ENCODE results near the gene EMC8. TPM values are rescaled to one million over a fixed set of nuclear protein-coding genes. Genes with fewer than 3 reads are reported as not detected.

The EMC8 gene
- total RNA-seq, 1 donor from 2014 or later: 21.9 TPM

DNA sequence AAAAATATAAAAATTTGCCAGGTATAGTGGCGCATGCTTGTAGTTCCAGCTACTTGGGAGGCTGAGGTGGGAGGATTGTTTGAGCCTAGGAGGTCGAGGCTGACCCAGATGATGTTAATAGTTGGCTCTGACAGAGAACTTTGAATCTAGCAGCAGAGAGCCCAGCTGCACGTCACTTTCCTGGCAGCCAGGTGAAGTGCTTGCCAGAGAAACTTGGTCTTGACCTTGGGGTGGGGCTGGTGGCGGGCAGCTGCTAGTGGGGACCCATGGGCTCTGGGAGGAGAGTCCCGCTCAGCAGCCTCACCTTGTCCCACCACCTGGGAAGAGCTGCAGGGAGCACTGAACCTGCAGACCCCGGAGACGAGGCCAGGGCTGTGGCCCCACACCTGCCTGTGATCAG, 45.4 kb downstream of the EMC8 start:
- ATAC-seq (peak in 1 of 2 donors; percentile 4), DNase-seq (no peak)
- Histone ChIP-seq H3K27me3 (ENCODE audit: low read depth) (peaks cover 5% of the 10 kb centered on the region), H3K27ac (no peak overlapping the region), H3K9me3 (no peaks in the 10 kb centered on the region), H3K4me1 (peaks cover 25% of the 10 kb centered on the region), H3K36me3 (no peaks in the 10 kb centered on the region), H3K4me3 (no peak overlapping the region)
- intact Hi-C loops (cut with DNase I): no loop called here
- TF ChIP-seq, protein P1, sequence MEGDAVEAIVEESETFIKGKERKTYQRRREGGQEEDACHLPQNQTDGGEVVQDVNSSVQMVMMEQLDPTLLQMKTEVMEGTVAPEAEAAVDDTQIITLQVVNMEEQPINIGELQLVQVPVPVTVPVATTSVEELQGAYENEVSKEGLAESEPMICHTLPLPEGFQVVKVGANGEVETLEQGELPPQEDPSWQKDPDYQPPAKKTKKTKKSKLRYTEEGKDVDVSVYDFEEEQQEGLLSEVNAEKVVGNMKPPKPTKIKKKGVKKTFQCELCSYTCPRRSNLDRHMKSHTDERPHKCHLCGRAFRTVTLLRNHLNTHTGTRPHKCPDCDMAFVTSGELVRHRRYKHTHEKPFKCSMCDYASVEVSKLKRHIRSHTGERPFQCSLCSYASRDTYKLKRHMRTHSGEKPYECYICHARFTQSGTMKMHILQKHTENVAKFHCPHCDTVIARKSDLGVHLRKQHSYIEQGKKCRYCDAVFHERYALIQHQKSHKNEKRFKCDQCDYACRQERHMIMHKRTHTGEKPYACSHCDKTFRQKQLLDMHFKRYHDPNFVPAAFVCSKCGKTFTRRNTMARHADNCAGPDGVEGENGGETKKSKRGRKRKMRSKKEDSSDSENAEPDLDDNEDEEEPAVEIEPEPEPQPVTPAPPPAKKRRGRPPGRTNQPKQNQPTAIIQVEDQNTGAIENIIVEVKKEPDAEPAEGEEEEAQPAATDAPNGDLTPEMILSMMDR (IDR thresholded peaks at IDR 0.05): no peak

DNA sequence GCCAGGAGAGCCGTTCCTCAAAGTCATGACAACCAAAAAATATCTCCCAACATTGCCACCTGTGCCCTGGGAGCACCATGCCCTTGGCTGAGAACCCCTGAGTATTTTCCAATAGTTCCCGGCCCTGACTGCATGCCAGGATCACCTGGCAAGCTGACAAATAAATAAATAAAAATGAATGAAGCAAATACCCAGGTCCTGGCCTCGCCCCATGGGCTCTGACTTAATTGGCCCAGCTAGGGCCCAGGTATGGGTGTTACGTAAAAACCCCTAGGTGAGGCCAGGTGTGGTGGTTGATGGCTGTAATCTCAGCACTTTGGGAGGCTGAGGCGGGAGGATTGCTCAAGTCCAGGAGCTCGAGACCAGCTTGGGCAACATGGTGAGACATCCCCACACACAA, 45.8 kb downstream of the EMC8 start:
- no peaks in the 10 kb centered on the region for H3K9me3 ChIP-seq
- H3K36me3 ChIP-seq: no peaks in the 10 kb centered on the region
- H3K27me3 ChIP-seq (ENCODE audit: low read depth): peaks cover 5% of the 10 kb centered on the region
- H3K4me1 ChIP-seq: peaks cover 25% of the 10 kb centered on the region
- no peak overlapping the region for H3K4me3 ChIP-seq
- H3K27ac ChIP-seq: no peak overlapping the region
- DNase-seq (no peak), ATAC-seq (peak in 1 of 2 donors; percentile 35)
- intact Hi-C loops (cut with DNase I): no loop called here
- TF ChIP-seq, protein P1 (IDR thresholded peaks at IDR 0.05): no peak

DNA sequence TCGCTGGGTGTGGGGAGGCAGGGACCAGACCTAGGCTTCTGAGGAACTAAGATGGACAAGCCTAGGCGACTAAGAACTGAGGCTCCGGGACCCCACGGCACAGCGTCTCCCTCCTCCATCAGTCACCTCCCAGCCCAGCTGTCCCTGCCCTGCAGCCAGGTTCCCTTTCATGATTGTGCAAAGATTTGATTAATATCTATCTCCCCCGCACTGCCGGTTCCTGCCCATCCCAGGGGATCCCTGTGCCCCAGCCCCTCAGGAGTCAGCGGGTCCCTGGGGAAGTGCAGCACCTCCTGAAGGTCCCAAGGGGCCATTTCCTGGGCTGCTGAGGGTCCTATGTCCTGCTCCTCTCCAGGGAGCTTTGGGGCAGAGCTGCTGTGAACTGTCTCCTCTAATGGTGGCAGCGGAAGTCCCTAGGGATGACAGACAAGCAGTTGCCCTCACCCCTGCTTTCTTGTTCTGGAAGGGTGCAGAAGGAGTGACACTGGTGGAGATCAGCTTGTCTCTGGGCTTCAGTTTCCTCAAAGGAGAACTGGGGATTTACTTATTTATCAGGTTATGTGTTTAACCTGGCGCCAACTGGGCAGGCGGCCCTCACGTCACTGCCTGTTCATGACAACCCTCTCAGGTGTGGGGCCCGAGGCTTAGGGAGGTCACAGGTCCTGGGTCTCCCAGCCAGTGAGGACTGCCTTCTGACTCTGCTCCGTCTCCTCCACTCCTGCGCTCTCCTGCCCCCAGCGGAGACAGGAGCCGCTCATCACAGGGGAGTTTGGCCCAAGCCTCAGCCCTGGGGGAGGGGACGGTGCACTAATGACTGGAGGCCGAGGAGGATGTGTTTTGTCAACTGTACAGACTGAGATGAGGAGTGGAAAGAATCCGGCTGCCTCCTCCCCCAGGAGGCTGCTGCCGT, 46.6 kb downstream of the EMC8 start:
- H3K4me1 ChIP-seq: peaks cover 25% of the 10 kb centered on the region
- no peaks in the 10 kb centered on the region for H3K9me3 ChIP-seq
- TF ChIP-seq, protein P1 (IDR thresholded peaks at IDR 0.05): no peak
- no peak overlapping the region for H3K27ac ChIP-seq
- H3K27me3 ChIP-seq (ENCODE audit: low read depth): peaks cover 5% of the 10 kb centered on the region
- H3K4me3 ChIP-seq: no peak overlapping the region
- intact Hi-C loops (cut with DNase I): no loop called here
- DNase-seq: no peak
- ATAC-seq: no peak
- H3K36me3 ChIP-seq: no peaks in the 10 kb centered on the region

DNA sequence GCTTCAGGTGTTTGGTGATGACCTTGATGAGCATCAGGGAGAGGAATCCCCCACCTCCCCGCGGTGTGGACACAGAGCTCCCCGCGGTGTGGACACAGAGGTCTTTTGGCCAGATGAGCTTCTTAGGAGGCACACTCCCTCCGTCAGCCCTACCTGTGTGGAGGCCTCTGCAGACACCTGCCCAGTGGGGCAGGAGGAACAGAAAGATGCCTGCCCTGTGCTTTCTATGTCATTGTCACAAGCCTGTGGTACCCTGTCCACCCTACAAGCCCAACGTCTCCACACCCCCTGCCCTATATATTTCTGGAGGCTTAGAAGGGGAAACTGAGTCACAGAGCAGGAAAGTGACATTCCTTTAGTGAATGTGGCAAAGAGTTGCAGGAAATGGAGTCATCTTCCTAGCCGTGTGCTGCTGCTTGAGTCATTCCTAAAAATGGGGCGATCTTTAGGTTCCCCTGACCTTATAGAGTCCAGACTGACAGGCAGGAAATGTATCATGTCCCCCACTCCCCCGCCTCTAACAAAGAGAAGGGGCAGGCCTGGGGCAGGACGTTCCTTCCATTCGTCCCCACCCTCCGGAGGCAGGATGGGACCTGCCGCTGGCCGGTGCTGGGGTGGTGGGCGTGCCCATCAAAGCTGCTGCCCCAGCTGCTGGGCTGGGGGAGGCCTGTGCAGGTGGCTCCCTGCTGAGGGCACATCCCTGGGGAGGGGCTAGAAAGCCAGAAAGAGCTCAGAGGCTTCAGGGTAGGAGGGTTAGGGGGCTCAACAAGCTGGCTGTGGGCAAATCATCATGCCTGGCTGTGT, 47.4 kb downstream of the EMC8 start:
- Histone ChIP-seq H3K4me1 (peaks cover 25% of the 10 kb centered on the region), H3K4me3 (no peak overlapping the region), H3K27ac (no peak overlapping the region), H3K36me3 (no peaks in the 10 kb centered on the region), H3K27me3 (ENCODE audit: low read depth) (peaks cover 5% of the 10 kb centered on the region), H3K9me3 (no peaks in the 10 kb centered on the region)
- no peak for DNase-seq
- TF ChIP-seq, protein P1 (IDR thresholded peaks at IDR 0.05): no peak
- intact Hi-C loops (cut with DNase I): no loop called here
- ATAC-seq: no peak

DNA sequence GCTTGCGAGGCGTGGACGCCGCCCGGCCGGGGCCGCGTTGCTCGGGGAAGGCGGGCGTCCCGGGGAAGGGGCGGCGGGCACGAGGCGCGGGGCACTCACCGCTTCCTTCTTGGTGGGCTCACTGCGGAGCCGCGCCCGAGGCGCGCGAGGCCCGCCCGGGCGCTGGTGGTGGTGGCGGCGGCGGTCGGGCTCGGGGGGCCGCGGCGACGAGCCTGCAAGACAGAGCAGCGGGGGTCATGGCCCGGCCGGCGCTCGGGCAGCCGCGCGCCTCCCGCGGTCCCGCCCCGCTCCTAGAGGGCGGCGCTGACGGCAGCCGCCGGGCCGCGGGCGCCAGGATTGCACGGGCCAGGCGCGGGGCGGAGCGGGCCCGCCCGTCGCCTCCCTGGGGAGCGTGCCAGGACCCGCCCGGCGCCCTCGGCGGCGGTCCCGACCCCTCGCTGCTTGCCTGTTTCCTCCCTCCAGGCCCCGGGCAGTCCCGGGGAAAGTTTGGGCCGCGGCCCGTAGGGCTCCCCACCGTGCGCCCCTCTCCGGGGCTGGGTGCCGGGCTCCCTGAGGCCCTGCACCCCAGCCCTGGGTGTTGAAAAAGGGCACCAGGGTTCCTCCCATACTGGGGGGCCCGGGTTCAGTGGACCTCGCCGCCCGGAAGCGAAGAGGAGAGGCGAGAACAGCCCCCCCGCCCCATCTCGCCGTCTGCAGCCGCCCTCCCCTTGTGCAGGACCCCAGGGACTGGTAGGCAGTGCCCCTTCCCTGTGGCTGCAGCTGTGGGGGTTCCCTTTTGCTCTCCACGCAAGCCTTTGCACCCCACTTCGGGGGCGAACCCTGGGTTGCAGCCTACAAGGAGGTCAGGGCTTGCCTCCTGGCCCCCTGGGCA, 48.3 kb downstream of the EMC8 start, which contains the start of gene C16orf74:
TSS of gene C16orf74 (minus strand) at position 270 of the 871 bp plus-strand sequence. CDS start 15,879 bp downstream, outside the sequence.
- Histone ChIP-seq H3K4me3 (peak within 1 kb of the TSS; percentile 66), H3K4me1 (peaks cover 25% of the 10 kb centered on the region), H3K9me3 (no peaks in the 10 kb centered on the region), H3K27me3 (ENCODE audit: low read depth) (peaks cover 5% of the 10 kb centered on the region), H3K36me3 (no peaks in the 10 kb centered on the region), H3K27ac (no peak within 1 kb of the TSS)
- TF ChIP-seq, protein P1 (IDR thresholded peaks at IDR 0.05): no peak
- DNase-seq (peak; percentile 61), ATAC-seq (peak; percentile 85 to 86)
- intact Hi-C loops (cut with DNase I): no loop called here

Data from lower lobe of right lung (tissue), 2 donors.